NCI-H446 (cell line): ENCODE data around the gene ACE2.
"Not testable (repeated sequence)": the region's sequence is repeated elsewhere in the genome, so short reads cannot be mapped to it uniquely, and the experiment has no call there.

Experiments used
- DNase-seq, 2 experiments: peaks; one replicate each; lab custom pipeline; 2025; lab: John Stamatoyannopoulos, UW

The ACE2 gene

GRCh38 chrX:15600745-15601144, at the start of gene ACE2:
ACE2 (minus strand) TSS chrX:15600960; CDS start chrX:15600911, 49 bp downstream.
- DNase-seq = no peak

DNA sequence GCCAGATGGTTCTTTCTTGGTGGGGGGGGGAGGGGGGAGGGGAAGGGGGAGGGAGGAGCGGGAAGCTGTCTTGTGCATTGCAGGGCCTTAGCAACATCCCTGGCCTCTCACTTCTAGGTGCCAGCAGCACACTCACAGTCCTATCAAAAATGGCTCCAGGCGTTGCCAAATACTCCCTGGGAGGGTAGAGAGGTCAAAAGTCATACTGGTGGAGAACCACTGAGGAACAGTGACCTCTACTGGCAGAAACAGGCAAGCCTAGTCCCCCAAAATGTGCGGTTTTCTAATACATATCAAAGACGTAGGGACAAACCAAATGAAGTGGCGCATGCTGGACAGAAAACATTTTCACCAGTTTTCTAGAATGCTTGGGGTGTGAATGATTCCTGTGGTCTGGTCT, 46.8 kb upstream of the ACE2 start:
- not testable (repeated sequence) for DNase-seq

DNA sequence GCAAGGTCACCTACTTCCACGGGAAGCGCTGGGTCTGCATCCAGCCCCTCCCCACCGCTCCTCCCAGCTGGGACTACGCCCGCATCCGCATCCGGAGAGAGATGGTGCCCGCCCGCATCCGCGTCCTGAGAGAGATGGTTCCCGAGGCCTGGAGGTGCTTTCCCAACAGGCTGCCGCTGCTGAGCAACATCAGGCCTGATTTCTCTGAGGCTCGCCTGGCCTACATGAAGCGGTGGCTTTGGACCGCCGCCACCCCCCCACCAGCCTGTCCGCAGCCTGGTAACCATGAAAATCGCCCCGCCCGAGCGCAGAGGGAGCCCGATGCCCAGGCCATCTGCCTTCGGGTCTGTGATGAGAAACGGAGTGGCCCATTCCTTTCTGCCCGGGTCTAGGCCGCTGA, 45.8 kb upstream of the ACE2 start:
- DNase-seq = no peak

DNA sequence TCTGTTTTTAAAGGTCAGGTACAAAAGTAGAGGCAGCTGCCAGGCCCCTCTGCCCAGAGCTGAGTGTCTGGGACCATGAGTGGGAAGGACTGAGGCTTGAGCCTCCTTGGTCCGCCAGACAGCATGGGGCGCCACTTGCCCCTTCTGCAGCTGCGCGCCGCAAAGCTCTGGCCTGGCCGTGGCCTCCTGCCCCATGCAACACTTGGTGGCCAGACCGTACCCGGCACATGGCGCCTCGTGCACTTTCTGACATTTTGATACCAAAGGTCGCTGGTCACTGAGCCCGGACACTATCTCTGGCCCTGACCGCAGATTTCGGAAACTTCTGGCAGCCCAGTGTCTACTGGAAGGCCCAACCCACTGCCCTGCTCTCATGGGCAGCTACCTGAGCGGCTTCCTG, 45.3 kb upstream of the ACE2 start:
- no peak for DNase-seq

- no peak for DNase-seq
Measured at GRCh38 chrX:15645266-15645665, 44.5 kb upstream of the ACE2 start.

DNA sequence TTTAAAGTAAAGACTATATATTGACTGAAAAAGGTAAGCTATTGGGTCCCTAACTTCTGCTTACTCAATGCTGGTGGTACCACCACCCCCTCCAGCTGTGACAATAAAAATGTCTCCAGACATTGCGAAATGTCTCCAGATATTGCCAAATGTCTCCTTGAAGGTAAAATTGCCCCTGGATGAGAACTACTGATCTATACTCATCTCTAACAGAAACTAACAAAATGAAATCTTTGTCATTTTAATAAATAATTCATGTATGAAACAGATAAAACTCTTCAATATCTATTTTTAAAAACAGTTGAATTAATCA, 43.8 kb upstream of the ACE2 start:
- no peak for DNase-seq

- no peak for DNase-seq
Measured at GRCh38 chrX:15643786-15644559, 43.2 kb upstream of the ACE2 start.

DNA sequence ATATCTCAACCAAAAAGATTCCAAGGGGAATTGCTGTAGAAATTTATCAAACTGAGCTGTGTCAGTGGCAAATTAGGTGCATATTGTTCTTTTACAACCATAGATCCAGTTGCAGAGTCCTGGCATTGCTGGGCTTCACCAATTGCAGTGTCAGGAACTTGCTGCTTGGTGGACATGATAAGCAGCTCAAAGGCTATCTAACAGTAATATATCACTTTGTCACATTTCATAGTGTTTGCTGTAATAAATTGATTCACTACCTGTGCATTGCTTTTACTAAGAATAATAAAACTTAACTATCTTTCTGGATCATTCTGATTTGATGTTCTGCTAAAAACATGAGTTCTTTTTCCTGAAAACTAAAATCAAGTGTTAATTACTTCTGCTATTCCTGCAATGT, 30.9 kb upstream of the ACE2 start:
- no peak for DNase-seq

GRCh38 chrX:15623054-15623453, 22.3 kb upstream of the ACE2 start:
- no peak for DNase-seq

DNA sequence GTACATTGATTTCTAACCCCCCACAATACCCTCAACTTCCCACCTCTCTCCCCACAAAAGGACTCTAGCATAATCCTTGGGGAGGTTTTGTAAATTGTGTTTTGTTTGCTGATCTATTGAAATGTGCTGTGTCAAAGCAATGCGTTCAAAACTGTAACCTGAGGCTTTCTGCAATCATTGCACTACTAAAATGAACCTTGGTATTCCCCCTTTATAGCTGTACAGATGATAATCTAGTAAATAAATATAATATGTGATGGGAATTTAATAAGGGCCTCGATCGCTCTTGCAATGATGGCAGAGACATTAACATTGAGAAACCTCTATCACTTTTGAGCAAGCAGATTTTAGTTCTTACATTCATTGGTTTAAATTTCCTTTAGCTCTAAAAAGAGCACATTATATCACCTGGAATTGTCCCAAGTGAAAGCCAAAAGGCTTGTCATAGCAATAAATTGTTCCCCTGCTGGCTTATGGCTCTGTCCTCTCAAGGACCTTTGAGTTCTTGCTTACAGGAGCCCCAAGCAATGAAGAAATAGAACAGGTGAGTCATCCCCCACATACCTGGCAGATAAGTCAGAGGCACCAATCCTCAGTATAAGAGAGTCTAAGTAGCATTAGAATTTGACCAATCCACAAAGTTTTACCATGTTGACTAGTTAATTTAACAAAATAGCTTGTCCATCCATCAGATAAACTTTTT, 18.4 kb upstream of the ACE2 start:
- DNase-seq = no peak

DNA sequence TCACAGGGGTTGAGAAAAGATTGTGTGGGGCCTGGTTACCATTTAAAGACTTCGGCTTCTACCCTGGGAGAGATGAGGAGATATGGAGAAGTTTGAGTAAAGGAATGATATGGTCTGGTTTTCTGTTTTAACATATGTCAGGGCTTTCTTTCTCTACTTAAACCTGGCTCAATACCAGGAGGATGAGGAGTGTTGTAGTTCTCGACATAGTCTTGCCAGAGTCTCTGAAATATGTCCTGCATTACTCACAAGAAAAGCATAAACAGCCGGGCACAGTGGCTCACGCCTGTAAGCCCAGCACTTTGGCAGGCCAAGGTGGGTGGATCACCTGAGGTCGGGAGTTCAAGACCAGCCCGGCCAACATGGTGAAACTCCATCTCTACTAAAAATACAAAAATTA, 16.4 kb upstream of the ACE2 start:
- no peak for DNase-seq

DNA sequence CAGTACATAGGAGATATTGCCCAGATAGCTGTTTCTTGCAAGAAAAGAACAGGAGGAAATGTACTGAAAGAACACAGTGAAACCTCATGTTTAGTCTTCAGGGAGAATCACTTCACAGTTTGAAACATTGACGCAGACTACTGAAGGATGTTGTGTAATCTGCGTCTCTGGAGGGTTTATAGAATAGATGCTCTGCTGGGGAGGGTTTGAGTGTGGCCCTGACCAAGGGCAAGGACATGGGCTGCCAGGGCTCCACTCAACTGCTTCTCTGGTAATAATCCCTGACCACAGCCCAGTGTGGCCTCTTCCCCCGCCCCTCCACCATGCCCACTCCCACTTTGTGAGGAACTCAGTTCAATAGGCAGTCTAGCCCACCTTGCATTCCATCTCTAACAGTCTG, 15.8 kb upstream of the ACE2 start:
- no peak for DNase-seq

DNA sequence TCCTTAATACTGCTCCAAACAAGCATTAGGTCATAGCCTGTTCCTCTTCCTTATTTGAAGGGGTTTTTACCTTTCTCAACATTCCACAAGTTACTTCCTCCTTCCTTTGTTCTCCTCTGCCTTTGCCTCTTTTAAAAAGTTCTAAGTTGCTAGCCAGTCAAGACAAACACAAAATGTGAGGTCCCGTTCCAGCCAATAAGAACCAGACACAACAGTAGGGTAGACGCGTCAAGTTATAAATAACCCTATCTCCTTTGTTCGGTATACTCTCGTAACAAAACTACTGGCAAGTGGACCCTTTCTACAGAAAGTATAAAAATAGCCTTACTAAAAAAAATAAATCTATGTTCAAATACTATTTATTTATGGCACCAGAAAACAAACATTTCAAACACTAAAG, 6.3 kb upstream of the ACE2 start:
- no peak for DNase-seq

GRCh38 chrX:15606136-15606535, 5.4 kb upstream of the ACE2 start:
- DNase-seq = no peak

DNA sequence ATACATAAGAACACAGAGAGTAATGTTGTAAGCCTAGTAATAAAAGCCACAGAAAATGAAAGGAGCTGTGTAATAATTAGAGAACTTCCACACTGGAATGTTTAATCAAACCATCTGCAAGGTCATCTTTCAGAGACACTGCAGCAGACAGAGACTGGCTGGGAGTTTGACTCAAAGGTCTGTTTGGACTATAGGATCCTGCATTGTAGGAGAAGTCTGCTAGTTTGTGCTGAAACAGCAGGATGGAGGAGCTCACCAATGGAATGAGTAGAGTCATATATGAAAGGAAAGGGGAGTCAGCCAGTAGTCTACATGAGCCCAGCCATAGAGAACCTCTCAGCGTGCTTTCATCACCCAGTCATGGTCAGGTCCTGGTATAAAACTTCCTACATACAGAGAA, 4.5 kb upstream of the ACE2 start:
- no peak for DNase-seq

GRCh38 chrX:15602761-15603160, 2.0 kb upstream of the ACE2 start:
- DNase-seq = no peak

- no peak for DNase-seq
Measured at GRCh38 chrX:15601932-15602331, 1.2 kb upstream of the ACE2 start.

DNA sequence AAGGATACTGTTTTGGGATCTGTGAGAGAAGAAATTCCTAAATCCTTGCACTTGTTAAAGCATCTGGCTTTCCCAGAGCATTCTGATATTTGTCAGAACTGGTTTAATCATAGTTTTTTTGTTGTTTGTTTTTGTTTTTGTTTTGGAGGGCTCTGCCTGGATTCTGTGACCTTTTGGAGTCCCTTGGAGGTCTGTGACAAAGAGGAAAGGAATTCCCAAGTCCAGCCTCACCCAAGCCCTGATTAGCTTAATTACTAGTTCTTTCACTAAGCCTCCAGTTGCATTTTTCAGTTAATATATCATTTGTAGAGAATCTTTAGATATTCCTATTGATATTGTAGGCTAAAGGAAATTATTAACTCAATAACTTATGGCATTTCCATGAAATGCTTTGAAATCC, 711 bp downstream of the ACE2 start:
- no peak for DNase-seq

DNA sequence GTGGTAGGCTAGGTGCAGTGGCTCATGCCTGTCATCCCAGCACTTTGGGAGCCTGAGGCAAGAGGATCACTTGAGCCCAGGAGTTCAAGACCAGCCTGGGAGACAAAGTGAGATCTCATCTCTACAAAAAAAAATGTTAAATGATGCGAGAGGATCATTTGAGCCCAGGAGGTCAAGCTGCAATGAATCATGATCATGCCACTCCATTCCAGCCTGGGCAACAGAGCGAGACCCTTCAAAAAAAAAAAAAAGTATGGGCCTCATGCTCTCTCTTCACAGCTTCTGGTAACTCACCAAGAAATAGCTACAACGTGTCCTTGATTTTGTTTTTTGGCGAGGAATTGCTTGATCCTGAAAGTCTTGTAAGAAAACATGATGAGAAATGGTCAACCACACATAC, 1.3 kb downstream of the ACE2 start:
- DNase-seq = no peak

DNA sequence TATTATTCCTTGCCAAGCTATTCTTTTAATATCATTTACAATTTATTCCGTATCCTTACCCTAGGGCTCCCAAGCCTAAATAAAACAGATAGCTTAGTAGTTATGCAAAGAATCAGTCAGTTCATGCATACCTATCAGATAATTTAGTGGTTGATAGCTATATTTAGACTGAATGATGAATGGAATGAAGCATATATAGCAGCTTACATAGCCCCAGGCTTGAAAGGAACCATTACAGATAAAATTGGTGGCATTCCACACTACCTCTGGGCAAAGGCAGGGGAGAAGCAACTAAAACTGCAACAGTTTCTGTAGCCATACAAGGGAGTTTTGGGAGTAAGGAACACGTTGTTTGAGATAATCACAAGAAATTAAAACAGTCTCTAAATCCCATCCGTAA, 2.7 kb downstream of the ACE2 start:
- DNase-seq = no peak

GRCh38 chrX:15594371-15594770, 6.4 kb downstream of the ACE2 start:
- DNase-seq = no peak

GRCh38 chrX:15579778-15580747, 20.7 kb downstream of the ACE2 start:
- DNase-seq = no peak

- no peak for DNase-seq
Measured at GRCh38 chrX:15576019-15576418, 24.7 kb downstream of the ACE2 start.
